ENCODE data around the gene RANGAP1. TPM values are rescaled to one million over a fixed set of nuclear protein-coding genes. Genes with fewer than 3 reads are reported as not detected.

The RANGAP1 gene
- total and polyA plus RNA-seq, 8 donors: 18.9 to 127 (median 38.5) TPM

- Histone ChIP-seq H3K4me3 (no peak overlapping the region), H3K27me3 (no peaks in the 10 kb centered on the region), H3K36me3 (peaks cover 79 to 100% (median 100%) of the 10 kb centered on the region in 4 donors), H3K27ac (no peak overlapping the region), H3K9me3 (no peaks in the 10 kb centered on the region), H3K4me1 (peaks cover 0 to 8% (median 2%) of the 10 kb centered on the region in 4 donors)
- no peak for DNase-seq
- TF ChIP-seq EP300 (IDR thresholded peaks at IDR 0.05) (no peak), POLR2AphosphoS5 (IDR thresholded peaks at IDR 0.05) (no peak), POLR2A (IDR thresholded peaks at IDR 0.05) (no peak), CTCF (IDR thresholded peaks at IDR 0.05) (no peak)
- WGBS, 5 donors: 94 to 96% (median 95%) methylated on average over 8 of the region's 8 CpGs
- intact Hi-C loops (cut with DNase I; ENCODE audit: low total_unique reads): no loop called here
Observed at GRCh38 chr22:41252365-41252764, 33.6 kb downstream of the RANGAP1 start.

- 92 to 97% (median 94%) methylated on average over 10 to 12 of the region's 12 CpGs for WGBS, 5 donors
- Histone ChIP-seq H3K9me3 (no peaks in the 10 kb centered on the region), H3K27ac (no peak overlapping the region), H3K36me3 (peaks cover 82 to 100% (median 100%) of the 10 kb centered on the region in 4 donors), H3K4me3 (no peak overlapping the region), H3K4me1 (no peaks in the 10 kb centered on the region), H3K27me3 (no peaks in the 10 kb centered on the region)
- TF ChIP-seq EP300 (IDR thresholded peaks at IDR 0.05) (no peak), POLR2A (IDR thresholded peaks at IDR 0.05) (no peak), POLR2AphosphoS5 (IDR thresholded peaks at IDR 0.05) (no peak), CTCF (IDR thresholded peaks at IDR 0.05) (no peak)
- DNase-seq: no peak
- intact Hi-C loops (cut with DNase I; ENCODE audit: low total_unique reads): no loop called here
Observed at GRCh38 chr22:41250127-41250526, 35.9 kb downstream of the RANGAP1 start.

- intact Hi-C loops (cut with DNase I; ENCODE audit: low total_unique reads): no loop called here
- Histone ChIP-seq H3K9me3 (no peaks in the 10 kb centered on the region), H3K4me1 (no peaks in the 10 kb centered on the region), H3K36me3 (peaks cover 79 to 100% (median 96%) of the 10 kb centered on the region in 4 donors), H3K27ac (no peak overlapping the region), H3K4me3 (no peak overlapping the region), H3K27me3 (no peaks in the 10 kb centered on the region)
- 91 to 98% (median 96%) methylated on average over 14 of the region's 14 CpGs for WGBS, 5 donors
- DNase-seq: no peak
- no peak for TF ChIP-seq CTCF (IDR thresholded peaks at IDR 0.05)
- no peak for TF ChIP-seq EP300 (IDR thresholded peaks at IDR 0.05)
Observed at GRCh38 chr22:41249442-41249841, 36.5 kb downstream of the RANGAP1 start.

- DNase-seq: no peak
- no peak overlapping the region for H3K27ac ChIP-seq
- no peaks in the 10 kb centered on the region for H3K4me1 ChIP-seq
- no peaks in the 10 kb centered on the region for H3K27me3 ChIP-seq
- H3K9me3 ChIP-seq: no peaks in the 10 kb centered on the region
- intact Hi-C loops (cut with DNase I; ENCODE audit: low total_unique reads): no loop called here
- no peak overlapping the region for H3K4me3 ChIP-seq
- TF ChIP-seq POLR2AphosphoS5 (IDR thresholded peaks at IDR 0.05) (no peak), POLR2A (IDR thresholded peaks at IDR 0.05) (no peak), EP300 (IDR thresholded peaks at IDR 0.05) (no peak), CTCF (IDR thresholded peaks at IDR 0.05) (no peak)
- peaks cover 73 to 94% (median 89%) of the 10 kb centered on the region in 4 donors for H3K36me3 ChIP-seq
- 95 to 100% (median 96%) methylated on average over 2 to 10 of the region's 10 CpGs for WGBS, 5 donors
Observed at GRCh38 chr22:41248758-41249157, 37.2 kb downstream of the RANGAP1 start.

Data from stomach (tissue), 9 donors.